HFF-Myc (cell line): ENCODE measurements around the gene BCAS3.

Experiments used
- DNase-seq: peaks from one replicate; pipeline ENCODE4 v3.0.0-alpha.2; 2011; ENCODE audit warnings: low read depth; ENCODE audit errors: extremely low read depth
- H3K4me3 ChIP-seq: replicated peaks from 2 replicates; pipeline ENCODE4 v1.5.1; 2011; ENCODE audit warnings: low read depth, mild to moderate bottlenecking, control low read depth, low read length
- TF ChIP-seq, protein P1 (sequence below): IDR thresholded peaks from 2 replicates; pipeline ENCODE4 v1.5.1; 2012; ENCODE audit warnings: mild to moderate bottlenecking, low read depth, low read length, control low read depth; ENCODE audit errors: missing control alignments

BCAS3 gene

GRCh38 chr17:61057257-61057656 is 379.6 kb downstream of the BCAS3 start:
- no peak overlapping the region for H3K4me3 ChIP-seq
- DNase-seq: no peak
- TF ChIP-seq, protein P1, sequence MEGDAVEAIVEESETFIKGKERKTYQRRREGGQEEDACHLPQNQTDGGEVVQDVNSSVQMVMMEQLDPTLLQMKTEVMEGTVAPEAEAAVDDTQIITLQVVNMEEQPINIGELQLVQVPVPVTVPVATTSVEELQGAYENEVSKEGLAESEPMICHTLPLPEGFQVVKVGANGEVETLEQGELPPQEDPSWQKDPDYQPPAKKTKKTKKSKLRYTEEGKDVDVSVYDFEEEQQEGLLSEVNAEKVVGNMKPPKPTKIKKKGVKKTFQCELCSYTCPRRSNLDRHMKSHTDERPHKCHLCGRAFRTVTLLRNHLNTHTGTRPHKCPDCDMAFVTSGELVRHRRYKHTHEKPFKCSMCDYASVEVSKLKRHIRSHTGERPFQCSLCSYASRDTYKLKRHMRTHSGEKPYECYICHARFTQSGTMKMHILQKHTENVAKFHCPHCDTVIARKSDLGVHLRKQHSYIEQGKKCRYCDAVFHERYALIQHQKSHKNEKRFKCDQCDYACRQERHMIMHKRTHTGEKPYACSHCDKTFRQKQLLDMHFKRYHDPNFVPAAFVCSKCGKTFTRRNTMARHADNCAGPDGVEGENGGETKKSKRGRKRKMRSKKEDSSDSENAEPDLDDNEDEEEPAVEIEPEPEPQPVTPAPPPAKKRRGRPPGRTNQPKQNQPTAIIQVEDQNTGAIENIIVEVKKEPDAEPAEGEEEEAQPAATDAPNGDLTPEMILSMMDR: no peak

- no peak for DNase-seq
- no peak overlapping the region for H3K4me3 ChIP-seq
Measured at GRCh38 chr17:61058066-61058465, 380.4 kb downstream of the BCAS3 start.

GRCh38 chr17:61063528-61063927 is 385.9 kb downstream of the BCAS3 start:
- no peak for DNase-seq
- H3K4me3 ChIP-seq: no peak overlapping the region
- TF ChIP-seq, protein P1: no peak

More at GRCh38 chr17:61058066-61058465, 380.4 kb downstream of the BCAS3 start:
- TF ChIP-seq, protein P1: no peak

GRCh38 chr17:61064087-61064951 is 386.7 kb downstream of the BCAS3 start:
- TF ChIP-seq, protein P1: no peak
- no peak overlapping the region for H3K4me3 ChIP-seq
- DNase-seq: no peak

DNA sequence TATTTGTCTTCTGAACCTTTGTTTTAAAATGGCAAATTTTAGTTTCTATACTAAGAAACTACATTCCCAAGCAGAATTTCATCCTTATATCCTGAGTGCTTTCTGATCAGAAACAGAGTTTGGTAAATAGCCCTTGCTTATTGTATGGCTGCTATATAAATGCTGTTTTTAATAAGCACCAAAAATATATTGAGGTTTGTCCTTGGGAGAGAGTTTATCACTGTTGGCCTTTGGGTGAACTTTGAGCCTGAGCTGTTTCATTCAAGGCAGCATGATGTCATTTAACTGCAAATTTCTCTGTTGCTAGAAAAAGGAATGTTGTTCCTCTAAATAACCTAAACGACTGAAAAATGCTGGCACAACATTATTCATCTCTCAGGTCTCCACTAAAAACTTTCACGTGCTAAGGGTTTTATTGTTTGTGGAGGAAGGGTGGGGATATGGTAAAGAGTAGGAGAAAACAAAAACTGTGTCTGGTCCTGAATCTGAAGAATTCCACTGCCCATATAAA is 387.7 kb downstream of the BCAS3 start:
- no peak overlapping the region for H3K4me3 ChIP-seq
- TF ChIP-seq, protein P1: no peak
- DNase-seq: no peak

GRCh38 chr17:61066062-61066461 is 388.4 kb downstream of the BCAS3 start:
- no peak for DNase-seq
- TF ChIP-seq, protein P1: no peak
- no peak overlapping the region for H3K4me3 ChIP-seq
